Neutrophil (primary cell): ENCODE results near the gene TREX2.

Experiments used
- H3K27ac ChIP-seq: fragments of 200-600 bp; sonication (generic); 2 replicates; pipeline ENCODE4 v1.5.1; 2016; ENCODE audit warnings: mild to moderate bottlenecking, moderate library complexity
- H3K27me3 ChIP-seq: fragments of 200-600 bp; sonication (generic); 2 replicates; pipeline ENCODE4 v1.6.0; 2016; ENCODE audit warnings: mild to moderate bottlenecking
- H3K36me3 ChIP-seq: fragments of 200-600 bp; sonication (generic); 2 replicates; pipeline ENCODE4 v1.5.1; 2017
- H3K4me1 ChIP-seq, 2 experiments: fragments of 200-600 bp in 1 of 2; sonication (generic) in 1 of 2; 1 replicate in 1 of 2; 2 replicates in 1 of 2; pipeline versions ENCODE4 v1.5.1 to v1.6.1; 2013 to 2016; ENCODE audit warnings: low read depth in 1 of 2, low read length in 1 of 2, mild to moderate bottlenecking in 1 of 2, moderate library complexity in 1 of 2; ENCODE audit not compliant: control insufficient read depth in 1 of 2, insufficient read depth in 1 of 2
- H3K4me3 ChIP-seq, 2 experiments: fragments of 200-600 bp in 1 of 2; sonication (generic) in 1 of 2; 1 replicate in 1 of 2; 2 replicates in 1 of 2; pipeline ENCODE4 v1.5.1; 2013 to 2016; ENCODE audit warnings: low read depth in 1 of 2, low read length in 1 of 2, mild to moderate bottlenecking in 1 of 2, moderate library complexity in 1 of 2
- H3K9me3 ChIP-seq: fragments of 200-600 bp; sonication (generic); 2 replicates; pipeline ENCODE4 v1.5.1; 2016
- CTCF ChIP-seq: fragments of 200-600 bp; sonication (generic); IDR thresholded peaks from 2 replicates; pipeline ENCODE4 v1.5.1; 2016; ENCODE audit warnings: antibody characterized with exemption

Gene TREX2

GRCh38 chrX:153478746-153479145 is 32.9 kb upstream of the TREX2 start:
- Histone ChIP-seq H3K4me1 (no peaks in the 10 kb centered on the region), H3K27ac (no peak overlapping the region), H3K27me3 (peaks cover 34% of the 10 kb centered on the region), H3K36me3 (no peaks in the 10 kb centered on the region), H3K9me3 (no peaks in the 10 kb centered on the region), H3K4me3 (no peak overlapping the region)
- TF ChIP-seq CTCF: no peak

- Histone ChIP-seq H3K4me3 (no peak overlapping the region), H3K4me1 (no peaks in the 10 kb centered on the region), H3K9me3 (no peaks in the 10 kb centered on the region), H3K36me3 (no peaks in the 10 kb centered on the region), H3K27ac (no peak overlapping the region), H3K27me3 (peaks cover 38% of the 10 kb centered on the region)
- TF ChIP-seq CTCF: no peak
These were observed 32.0 kb upstream of the TREX2 start for GRCh38 chrX:153477901-153478300.

- Histone ChIP-seq H3K27me3 (peaks cover 38% of the 10 kb centered on the region), H3K36me3 (no peaks in the 10 kb centered on the region), H3K4me1 (no peaks in the 10 kb centered on the region), H3K9me3 (no peaks in the 10 kb centered on the region), H3K27ac (no peak overlapping the region), H3K4me3 (no peak overlapping the region)
- TF ChIP-seq CTCF: no peak
These were observed 31.6 kb upstream of the TREX2 start for GRCh38 chrX:153477364-153477857.

GRCh38 chrX:153476666-153477363 is 31.0 kb upstream of the TREX2 start:
- Histone ChIP-seq H3K27ac (no peak overlapping the region), H3K36me3 (no peaks in the 10 kb centered on the region)
- TF ChIP-seq CTCF: no peak

GRCh38 chrX:153475751-153476281 is 30.0 kb upstream of the TREX2 start:
- no peaks in the 10 kb centered on the region for H3K36me3 ChIP-seq
- peaks cover 38% of the 10 kb centered on the region for H3K27me3 ChIP-seq
- no peaks in the 10 kb centered on the region for H3K9me3 ChIP-seq
- TF ChIP-seq CTCF: no peak
- H3K4me1 ChIP-seq: peaks cover 0 to 6% of the 10 kb centered on the region in 2 experiments
- no peak overlapping the region for H3K27ac ChIP-seq
- H3K4me3 ChIP-seq: no peak overlapping the region

More at GRCh38 chrX:153476666-153477363, 31.0 kb upstream of the TREX2 start:
- Histone ChIP-seq H3K4me1 (no peaks in the 10 kb centered on the region), H3K27me3 (peaks cover 38% of the 10 kb centered on the region), H3K4me3 (no peak overlapping the region), H3K9me3 (no peaks in the 10 kb centered on the region)
